AG04450 (cell line): ENCODE measurements around the gene MARCHF9. TPM values are rescaled to one million over a fixed set of nuclear protein-coding genes. Genes with fewer than 3 reads are reported as not detected.

Experiments used
- CTCF ChIA-PET: fragments of 300-600, 350-600 bp; formaldehyde crosslinking; extraction: SDS; loops from one replicate; lab custom pipeline; 2022; ENCODE audit warnings: antibody characterized with exemption, inconsistent platforms; lab: Charles Lee
- POLR2A ChIA-PET: fragments of 350-600 bp; formaldehyde crosslinking; extraction: SDS; loops from one replicate; lab custom pipeline; 2021; ENCODE audit warnings: antibody characterized with exemption, inconsistent platforms; lab: Yijun Ruan, JAX
- DNase-seq: peaks from one replicate; pipeline ENCODE4 v3.0.0-alpha.2; 2011; ENCODE audit warnings: low read depth, low spot score
- H3K27ac ChIP-seq: one replicate; pipeline ENCODE4 v1.5.1; 2012; ENCODE audit warnings: low read depth, low read length, control low read depth
- H3K27me3 ChIP-seq: one replicate; pipeline ENCODE4 v1.6.0; 2012; ENCODE audit warnings: low read length; ENCODE audit not compliant: control insufficient read depth, insufficient read depth
- H3K4me3 ChIP-seq: 2 replicates; pipeline ENCODE4 v1.5.1; 2011; ENCODE audit warnings: mild to moderate bottlenecking, low read depth, low read length, control low read depth
- H3K9me3 ChIP-seq: 2 replicates; pipeline ENCODE4 v1.5.1; 2012; ENCODE audit warnings: low read length; ENCODE audit not compliant: control insufficient read depth, insufficient read depth
- polyA plus RNA-seq: library from polyadenylated mRNA; depleted of rRNA; stranded (reverse); fragments of >200 nt; gene quantifications from 2 replicates; pipeline ENCODE4 v1.2.3, GENCODE V29; 2011
- TF ChIP-seq, protein P1 (sequence below): IDR thresholded peaks from 2 replicates; pipeline ENCODE4 v1.5.1; 2011; ENCODE audit warnings: low read depth, low read length, control low read depth, inconsistent platforms

Gene MARCHF9
- polyA plus RNA-seq, 1 experiment: 3.7 TPM

DNA sequence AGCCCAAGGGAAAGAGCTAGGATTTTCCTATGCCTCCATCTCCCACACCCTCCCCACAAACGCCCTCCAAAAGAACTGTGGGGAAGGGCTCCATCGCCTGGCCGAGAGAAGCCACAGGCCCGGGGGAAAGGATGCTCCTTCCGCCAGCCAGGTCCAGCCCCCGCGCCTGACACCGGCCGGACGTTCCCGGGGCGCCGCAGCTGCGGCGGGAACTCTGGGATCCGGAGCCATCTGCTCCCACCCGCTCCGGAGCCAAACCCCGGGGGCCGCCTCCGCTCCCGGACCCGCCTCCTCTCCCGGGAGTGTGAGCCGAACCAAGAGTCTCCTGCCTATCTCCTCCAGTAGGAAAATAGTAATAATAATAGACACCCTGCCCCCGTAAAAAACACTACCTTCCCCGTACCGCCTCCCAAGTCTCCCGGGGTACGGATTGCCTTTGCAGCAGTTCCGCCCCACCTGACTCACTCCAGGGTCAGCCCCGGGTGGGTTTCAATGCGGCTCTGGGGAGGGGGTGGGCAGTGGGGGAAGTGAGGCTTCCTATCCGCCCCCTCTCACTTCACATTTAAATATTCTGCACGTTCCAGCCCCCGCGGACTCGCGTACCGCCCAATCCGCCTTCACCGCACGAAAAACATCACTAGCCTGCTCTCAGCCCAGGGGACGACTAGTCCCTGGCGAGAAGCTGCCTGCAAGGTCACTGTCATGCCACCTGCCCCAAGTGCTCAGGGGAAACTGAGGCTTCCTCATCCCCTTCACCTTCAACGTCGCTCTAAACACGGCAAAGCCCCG lies 18.8 kb upstream of the MARCHF9 start:
- DNase-seq: no peak
- TF ChIP-seq, protein P1, sequence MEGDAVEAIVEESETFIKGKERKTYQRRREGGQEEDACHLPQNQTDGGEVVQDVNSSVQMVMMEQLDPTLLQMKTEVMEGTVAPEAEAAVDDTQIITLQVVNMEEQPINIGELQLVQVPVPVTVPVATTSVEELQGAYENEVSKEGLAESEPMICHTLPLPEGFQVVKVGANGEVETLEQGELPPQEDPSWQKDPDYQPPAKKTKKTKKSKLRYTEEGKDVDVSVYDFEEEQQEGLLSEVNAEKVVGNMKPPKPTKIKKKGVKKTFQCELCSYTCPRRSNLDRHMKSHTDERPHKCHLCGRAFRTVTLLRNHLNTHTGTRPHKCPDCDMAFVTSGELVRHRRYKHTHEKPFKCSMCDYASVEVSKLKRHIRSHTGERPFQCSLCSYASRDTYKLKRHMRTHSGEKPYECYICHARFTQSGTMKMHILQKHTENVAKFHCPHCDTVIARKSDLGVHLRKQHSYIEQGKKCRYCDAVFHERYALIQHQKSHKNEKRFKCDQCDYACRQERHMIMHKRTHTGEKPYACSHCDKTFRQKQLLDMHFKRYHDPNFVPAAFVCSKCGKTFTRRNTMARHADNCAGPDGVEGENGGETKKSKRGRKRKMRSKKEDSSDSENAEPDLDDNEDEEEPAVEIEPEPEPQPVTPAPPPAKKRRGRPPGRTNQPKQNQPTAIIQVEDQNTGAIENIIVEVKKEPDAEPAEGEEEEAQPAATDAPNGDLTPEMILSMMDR: peak; percentile 51
- POLR2A ChIA-PET: interaction anchor here (1.9 to 2.2 kb wide), 2 partner anchors 9 to 10 kb away, joined by 8 to 10 read pairs; partner anchors contain the start of gene TSPAN31
- CTCF ChIA-PET: interaction anchor here (1.1 to 2.6 kb wide), 4 partner anchors 10 to 278 kb away, joined by 8 to 19 read pairs (median 10); no protein-coding TSS in a partner anchor
- Histone ChIP-seq H3K4me3 (peak overlapping the region; percentile 35), H3K9me3 (no peaks in the 10 kb centered on the region; the same call in 1 of the 2 replicates), H3K27ac (no peak overlapping the region), H3K27me3 (peaks cover 88% of the 10 kb centered on the region)

DNA sequence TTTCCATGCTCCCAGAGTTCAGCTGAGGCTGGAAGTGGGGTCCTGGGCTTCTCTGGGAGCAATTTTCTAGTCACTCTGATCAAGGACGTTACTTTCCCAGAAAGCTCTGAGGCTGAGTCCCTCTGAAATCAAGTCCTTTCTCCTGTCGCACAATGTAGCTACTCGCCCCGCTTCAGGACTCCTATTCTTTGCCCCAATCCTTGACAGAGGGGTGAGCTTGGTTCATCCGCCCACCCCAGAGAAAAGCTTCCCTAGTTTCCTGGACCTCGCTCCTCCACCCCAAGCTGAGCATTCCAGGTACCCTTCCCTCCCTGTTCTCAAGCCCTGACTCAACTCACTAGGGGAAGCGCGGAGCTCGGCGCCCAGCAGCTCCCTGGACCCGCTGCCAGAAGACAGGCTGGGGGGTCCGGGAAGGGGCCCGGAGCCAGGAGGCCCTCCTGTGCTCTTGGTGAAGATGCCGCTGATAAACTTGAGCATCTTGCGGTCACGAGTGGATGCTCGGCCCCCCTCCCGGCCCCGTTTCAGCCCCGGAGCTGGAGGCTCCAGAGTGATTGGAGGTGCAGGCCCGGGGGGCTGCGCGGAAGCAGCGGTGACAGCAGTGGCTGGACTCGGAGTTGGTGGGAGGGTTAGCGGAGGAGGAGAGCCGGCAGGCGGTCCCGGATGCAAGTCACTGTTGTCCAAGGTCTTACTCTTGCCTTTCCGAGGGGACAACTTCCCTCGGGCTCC lies 18.0 kb upstream of the MARCHF9 start:
- ChIA-PET CTCF (interaction anchor here (1.1 to 2.6 kb wide), 3 partner anchors 10 to 278 kb away, joined by 4 to 9 read pairs (median 8); no protein-coding TSS in a partner anchor), POLR2A (interaction anchor here (1.9 to 2.2 kb wide), 2 partner anchors 8 to 11 kb away, joined by 8 to 10 read pairs; partner anchors contain the start of gene TSPAN31)
- Histone ChIP-seq H3K27ac (no peak overlapping the region), H3K4me3 (no peak overlapping the region), H3K9me3 (no peaks in the 10 kb centered on the region; the same call in 1 of the 2 replicates), H3K27me3 (peaks cover 92% of the 10 kb centered on the region)
- TF ChIP-seq, protein P1: no peak
- DNase-seq: no peak

DNA sequence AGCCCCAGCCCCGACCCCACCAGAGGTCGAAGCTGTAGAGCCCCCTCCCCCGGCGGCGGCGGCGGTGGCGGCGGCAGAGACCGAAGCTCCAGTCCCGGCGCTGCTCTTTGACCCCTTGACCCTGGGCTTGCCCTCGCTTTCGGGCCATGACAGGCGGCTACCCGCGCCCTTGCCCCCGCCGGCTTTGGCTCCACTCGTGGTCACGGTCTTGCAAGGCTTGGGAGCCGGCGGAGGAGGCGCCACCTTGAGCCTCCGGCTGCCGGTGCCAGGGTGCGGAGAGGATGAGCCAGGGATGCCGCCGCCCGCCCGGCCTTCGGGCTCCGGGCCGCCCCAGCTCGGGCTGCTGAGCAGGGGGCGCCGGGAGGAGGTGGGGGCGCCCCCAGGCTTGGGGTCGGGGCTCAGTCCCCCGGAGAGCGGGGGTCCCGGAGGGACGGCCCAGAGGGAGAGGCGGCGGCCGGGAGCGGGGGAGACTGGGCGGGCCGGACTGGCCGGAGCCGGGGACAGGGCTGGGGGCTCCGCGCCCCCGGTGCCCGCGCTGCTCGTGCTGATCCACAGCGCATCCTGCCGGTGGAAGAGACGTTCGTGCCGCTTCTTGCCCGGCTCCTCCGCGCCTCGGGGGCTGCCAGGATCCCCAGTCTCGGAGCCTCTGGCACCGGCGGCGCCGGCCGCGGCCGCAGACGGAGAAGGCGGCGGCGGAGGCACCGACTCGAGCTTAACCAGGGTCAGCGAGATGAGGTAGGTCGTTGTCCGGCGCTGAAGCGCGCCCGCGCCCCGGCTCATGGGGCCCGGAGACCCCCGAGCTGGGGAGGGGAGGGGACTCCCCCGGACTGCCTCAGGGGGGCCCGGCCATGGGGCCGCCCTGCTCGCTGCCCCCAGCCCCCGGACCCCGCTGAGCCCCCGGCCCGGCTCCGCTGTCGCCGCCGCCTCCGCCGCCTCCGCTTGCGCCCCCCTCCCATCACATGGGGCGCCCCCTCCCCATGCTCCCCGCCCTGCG lies 17.1 kb upstream of the MARCHF9 start:
- DNase-seq: no peak
- TF ChIP-seq, protein P1: peak; percentile 46
- Histone ChIP-seq H3K27me3 (peaks cover 91% of the 10 kb centered on the region), H3K27ac (no peak overlapping the region), H3K9me3 (no peaks in the 10 kb centered on the region; the same call in 1 of the 2 replicates), H3K4me3 (peak overlapping the region; percentile 7; the same call in 1 of the 2 replicates)
- ChIA-PET CTCF (interaction anchor here (1.0 to 2.6 kb wide), 4 partner anchors 11 to 279 kb away, joined by 4 to 9 read pairs (median 6); no protein-coding TSS in a partner anchor), POLR2A (interaction anchor here (2.2 kb wide), 1 partner anchor 11 kb away, joined by 10 read pairs; no protein-coding TSS in a partner anchor)

DNA sequence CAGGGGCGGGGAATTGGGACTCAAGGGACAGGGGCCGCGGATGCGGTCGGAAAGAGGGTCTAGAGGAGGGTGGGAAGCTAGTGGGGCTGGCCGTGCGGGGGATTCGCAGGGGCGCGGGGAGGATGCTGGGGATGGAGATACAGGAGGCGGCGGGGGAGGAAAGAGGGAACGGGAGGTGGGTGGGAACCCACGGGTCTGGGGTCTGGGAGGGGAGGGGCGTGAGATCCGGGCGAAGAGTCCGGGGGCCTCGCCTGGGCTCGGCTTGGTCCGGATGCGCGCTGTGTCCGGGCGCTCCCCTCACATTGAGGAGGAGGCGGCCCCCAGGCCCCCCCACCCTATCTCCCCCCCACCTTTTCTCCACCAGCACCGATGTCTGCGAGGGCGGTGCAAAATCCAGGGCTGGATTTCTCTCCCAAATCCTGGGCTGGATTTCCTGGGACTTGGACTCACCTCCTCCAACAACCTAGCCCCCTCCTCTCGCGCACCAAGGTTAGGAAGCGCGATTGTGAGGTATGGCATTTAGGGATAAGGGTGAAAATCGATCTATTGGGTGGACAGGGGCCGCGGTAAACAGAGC lies 16.2 kb upstream of the MARCHF9 start, which contains the start of gene AGAP2:
AGAP2 (minus strand) TSS at position 82 of the 577 bp plus-strand sequence. CDS start 496 bp downstream, outside the sequence.
- Histone ChIP-seq H3K9me3 (no peaks in the 10 kb centered on the region; the same call in 1 of the 2 replicates), H3K4me3 (peak within 1 kb of the TSS; percentile 7), H3K27me3 (peaks cover 82% of the 10 kb centered on the region), H3K27ac (no peak within 1 kb of the TSS)
- ChIA-PET CTCF (interaction anchor here (1.0 kb wide), 1 partner anchor 13 kb away, joined by 5 read pairs; no protein-coding TSS in a partner anchor), POLR2A (interaction anchor here (0.5 kb wide), 1 partner anchor 119 kb away, joined by 7 read pairs; no protein-coding TSS in a partner anchor)
- no peak for DNase-seq
- TF ChIP-seq, protein P1: no peak
